Keratinocyte (primary cell): ENCODE measurements around the gene C10orf90.

Source experiments
- CTCF ChIP-seq, 3 experiments: IDR thresholded peaks in 1 of 3; conservative IDR thresholded peaks in 1 of 3; optimal IDR thresholded peaks in 1 of 3; 2 replicates in 2 of 3; 3 replicates in 1 of 3; pipeline versions ENCODE3 to v1.5.1; 2011; ENCODE audit warnings: low read length in 3 of 3, mild to moderate bottlenecking in 3 of 3, moderate library complexity in 2 of 3, control low read depth in 1 of 3, inconsistent platforms in 1 of 3; ENCODE audit not compliant: insufficient read depth in 2 of 3; ENCODE audit errors: extremely low read depth in 1 of 3
- EZH2 ChIP-seq: IDR thresholded peaks from one replicate; pipeline ENCODE4 v1.6.1; 2012; ENCODE audit warnings: inconsistent platforms, mild to moderate bottlenecking, low read length, moderate library complexity

- TF ChIP-seq CTCF (optimal IDR thresholded peaks at IDR 0.05 in 1 of 3, IDR thresholded peaks at IDR 0.05 in 1 of 3, conservative IDR thresholded peaks at IDR 0.05 in 1 of 3; ENCODE audit: extremely low read depth in 1 of 3, insufficient read depth in 2 of 3, low read length in 3 of 3) (no peak), EZH2 (no peak)
Observed at GRCh38 chr10:126663880-126664279, 6.6 kb downstream of the C10orf90 start.
